GM21723 (cell line): Measurements from ENCODE around the gene MST1R.
"Not testable (repeated sequence)": the region's sequence is repeated elsewhere in the genome, so short reads cannot be mapped to it uniquely, and the experiment has no call there.

Source experiments
- ATAC-seq: cut with Tn5 transposase; IDR thresholded peaks from one replicate; pipeline ENCODE4 v1.9.1; 2021; ENCODE audit warnings: mild to moderate bottlenecking, moderate library complexity; ENCODE audit not compliant: unreplicated experiment

Gene MST1R

DNA sequence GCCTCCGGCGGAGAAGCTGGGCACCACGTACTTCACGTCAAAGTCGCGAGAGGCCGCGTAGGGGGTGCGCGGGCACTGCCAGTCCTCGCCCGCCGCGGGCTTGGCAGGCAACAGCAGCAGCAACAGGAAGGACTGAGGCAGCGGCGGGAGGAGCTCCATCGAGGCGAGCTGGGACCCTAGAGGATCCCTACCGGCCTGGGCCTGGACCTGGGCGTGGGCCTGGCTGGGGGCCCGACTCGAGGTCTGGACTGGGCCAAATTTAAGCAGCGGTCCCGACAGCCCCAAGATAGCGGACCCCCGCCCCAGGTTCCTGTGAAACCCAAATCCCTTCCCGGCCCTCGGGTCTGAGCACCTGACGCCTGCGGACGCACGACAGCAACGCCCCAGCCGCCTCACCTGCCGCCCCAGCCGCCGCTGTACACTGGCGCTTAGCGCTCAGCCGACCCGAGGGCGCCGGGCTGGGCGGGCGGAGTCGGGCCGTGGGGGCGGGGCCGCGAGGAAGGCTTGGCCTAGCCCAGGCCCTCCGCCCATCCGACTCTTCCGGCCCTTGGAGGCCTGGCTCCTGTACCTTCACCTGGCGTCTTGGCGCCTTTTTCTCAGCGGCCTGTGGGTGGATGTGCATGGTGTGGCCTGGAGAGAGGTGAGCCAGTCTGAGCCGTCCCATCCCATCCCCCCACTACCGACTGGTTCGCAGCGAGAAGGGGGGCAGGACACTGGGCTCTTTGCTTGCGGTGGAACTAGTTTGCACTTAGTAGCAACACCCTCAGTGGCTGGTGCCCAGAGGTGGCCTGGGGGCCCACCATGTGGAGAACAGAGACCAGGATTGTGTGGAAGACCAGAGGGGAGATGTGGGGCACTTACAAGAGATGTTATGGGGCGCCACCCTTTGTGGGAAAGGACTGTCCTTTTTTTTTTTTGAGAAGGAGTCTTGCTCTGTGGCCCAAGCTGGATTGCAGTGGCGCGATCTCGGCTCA lies at the start of gene MST1R:
TSS of gene MST1R (minus strand) at position 423 of the 974 bp plus-strand sequence. CDS start at position 159, 264 bp downstream.
- ATAC-seq, result peak; percentile 68

- no peak for ATAC-seq
Measured at GRCh38 chr3:49952924-49953323, 49.3 kb upstream of the MST1R start.

- no peak for ATAC-seq
Measured at GRCh38 chr3:49942651-49943050, 39.0 kb upstream of the MST1R start.

GRCh38 chr3:49940667-49941249 lies 37.1 kb upstream of the MST1R start:
- no peak for ATAC-seq

DNA sequence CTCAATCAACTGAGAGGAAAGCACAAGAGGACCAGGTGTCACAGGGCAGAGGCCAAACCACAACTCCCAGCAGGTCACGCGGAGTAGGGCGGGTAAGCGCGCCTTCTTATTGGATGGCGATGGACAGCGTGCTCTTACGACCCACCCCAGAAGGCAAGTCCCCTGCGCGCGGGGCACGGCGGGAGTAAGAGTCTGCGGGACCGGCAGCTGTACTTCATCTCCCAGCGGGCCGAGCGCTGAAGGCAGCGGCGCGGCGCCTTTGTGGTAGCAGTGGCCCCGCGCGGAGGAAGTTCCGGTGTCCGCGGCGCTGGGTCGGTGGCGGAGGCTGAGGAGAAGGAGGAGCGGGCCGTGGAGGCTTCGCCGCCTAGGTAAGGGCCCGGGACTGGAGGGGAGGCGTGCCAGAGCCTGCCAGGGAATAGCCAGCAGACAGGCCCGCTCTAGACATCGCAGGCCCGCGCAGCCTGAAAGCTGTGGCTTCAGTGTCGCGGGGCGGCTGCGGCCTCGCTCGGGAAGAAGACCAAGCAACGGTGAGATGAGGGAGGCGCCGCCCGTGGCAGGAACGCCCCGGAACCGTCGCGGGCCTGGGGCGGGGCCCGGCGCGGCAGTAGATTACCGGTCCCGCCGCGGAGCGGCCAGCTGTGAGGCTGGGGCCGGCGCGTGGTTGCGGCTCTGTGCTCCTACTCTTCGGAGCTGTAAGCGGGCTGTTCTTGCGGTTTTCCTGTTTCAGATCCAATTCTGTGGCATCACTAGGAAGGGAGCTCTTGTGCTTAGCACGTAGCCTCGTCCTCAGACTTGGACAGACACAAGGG lies 36.4 kb upstream of the MST1R start, which contains the start of gene RBM6:
TSS of gene RBM6 (plus strand) at position 293 of the 809 bp plus-strand sequence. CDS start 22,492 bp downstream, outside the sequence.
- ATAC-seq, result peak; percentile 94

DNA sequence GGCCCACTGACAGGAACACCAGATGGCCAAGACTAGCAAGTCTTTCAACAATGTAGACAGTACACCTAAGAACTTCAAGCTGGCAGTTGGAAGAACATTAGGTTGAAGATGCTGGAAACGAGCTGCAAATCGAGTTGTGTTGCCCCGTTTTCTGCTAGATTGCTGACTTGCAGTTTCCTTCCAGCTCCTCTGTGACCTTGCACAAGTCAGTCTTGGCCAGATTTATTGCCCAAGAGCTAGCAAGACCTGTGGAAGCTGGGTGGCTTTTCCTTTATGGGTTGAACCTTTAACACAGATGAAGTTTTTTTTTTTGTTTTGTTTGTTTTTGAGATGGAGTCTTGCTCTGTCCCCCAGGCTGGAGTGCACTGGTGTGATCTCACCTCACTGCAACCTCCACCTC lies 33.4 kb upstream of the MST1R start:
- no peak for ATAC-seq

GRCh38 chr3:49932281-49932680 lies 28.6 kb upstream of the MST1R start:
- not testable (repeated sequence) for ATAC-seq

GRCh38 chr3:49930922-49931321 lies 27.2 kb upstream of the MST1R start:
- ATAC-seq, result no peak

GRCh38 chr3:49930168-49930690 lies 26.6 kb upstream of the MST1R start:
- no peak for ATAC-seq

DNA sequence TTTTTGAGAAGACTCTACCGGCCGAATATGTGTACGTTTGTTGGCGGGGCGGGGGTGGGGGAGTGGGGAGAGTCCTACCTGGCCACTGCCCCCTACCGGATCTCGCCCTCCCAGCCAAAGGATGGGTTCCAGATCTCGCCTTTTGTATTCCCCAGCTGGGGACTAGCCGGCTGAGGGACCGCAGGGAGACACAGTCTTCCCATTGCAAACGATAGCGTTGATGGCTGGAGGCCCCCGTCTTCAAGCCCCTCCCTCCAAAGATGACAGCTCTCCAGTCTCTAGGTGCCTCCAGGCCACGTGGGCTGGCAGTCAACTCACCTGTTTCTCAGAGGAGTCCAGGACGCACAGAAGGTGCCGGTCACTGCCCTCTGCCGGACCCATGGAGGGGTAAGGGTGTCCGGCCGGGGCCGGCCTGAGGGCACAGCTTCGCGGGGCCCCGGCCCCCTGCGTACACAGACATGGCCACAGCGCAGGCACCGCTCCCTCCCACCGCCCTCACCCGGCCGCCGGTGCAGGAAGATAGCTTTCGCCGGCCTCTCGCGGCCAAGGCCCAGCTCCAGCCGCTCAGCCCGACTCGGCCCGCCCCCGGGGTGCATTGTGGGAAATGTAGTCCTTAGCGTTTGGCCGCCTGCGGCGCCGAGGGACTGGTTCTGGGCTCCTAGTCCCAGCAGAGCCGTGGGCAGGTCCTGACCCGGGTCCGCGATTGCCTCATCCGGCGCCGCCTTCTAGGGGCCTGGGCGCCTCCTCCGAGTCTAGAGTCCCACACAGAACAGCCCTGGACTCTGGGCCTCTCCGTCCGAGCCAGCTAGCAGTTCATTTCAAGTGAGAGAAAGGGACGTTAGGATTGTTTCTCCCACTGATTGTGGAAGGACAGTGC lies 25.9 kb upstream of the MST1R start, which contains the start of gene MON1A:
TSS of gene MON1A (minus strand) at position 521 of the 877 bp plus-strand sequence. CDS start 16,465 bp downstream, outside the sequence.
- ATAC-seq, result peak; percentile 87

- ATAC-seq, result no peak
Measured at GRCh38 chr3:49928481-49929017, 24.9 kb upstream of the MST1R start.

- no peak for ATAC-seq
Measured at GRCh38 chr3:49927798-49928197, 24.1 kb upstream of the MST1R start.

GRCh38 chr3:49926117-49926728 lies 22.6 kb upstream of the MST1R start:
- ATAC-seq, result no peak

- ATAC-seq, result no peak
Measured at GRCh38 chr3:49925485-49925884, 21.8 kb upstream of the MST1R start.

DNA sequence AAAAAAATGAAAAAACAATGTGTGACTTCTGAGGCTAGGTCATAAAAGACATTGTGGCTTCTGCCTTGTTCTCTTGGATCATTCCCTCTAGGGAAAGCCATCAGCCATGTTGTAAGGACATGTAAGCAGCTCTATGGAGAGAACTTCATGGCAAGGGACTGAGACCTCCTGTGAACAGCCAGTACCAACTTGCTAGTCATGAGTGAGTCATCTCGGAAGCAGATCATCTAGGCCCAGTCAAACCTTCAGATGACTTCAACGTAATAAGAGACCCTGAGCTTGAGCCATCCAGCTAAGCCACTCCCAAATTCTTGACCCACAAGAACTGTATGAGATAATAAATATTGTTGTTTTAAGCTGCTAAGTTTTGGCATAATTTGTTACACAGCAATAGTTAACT lies 21.0 kb upstream of the MST1R start:
- no peak for ATAC-seq

DNA sequence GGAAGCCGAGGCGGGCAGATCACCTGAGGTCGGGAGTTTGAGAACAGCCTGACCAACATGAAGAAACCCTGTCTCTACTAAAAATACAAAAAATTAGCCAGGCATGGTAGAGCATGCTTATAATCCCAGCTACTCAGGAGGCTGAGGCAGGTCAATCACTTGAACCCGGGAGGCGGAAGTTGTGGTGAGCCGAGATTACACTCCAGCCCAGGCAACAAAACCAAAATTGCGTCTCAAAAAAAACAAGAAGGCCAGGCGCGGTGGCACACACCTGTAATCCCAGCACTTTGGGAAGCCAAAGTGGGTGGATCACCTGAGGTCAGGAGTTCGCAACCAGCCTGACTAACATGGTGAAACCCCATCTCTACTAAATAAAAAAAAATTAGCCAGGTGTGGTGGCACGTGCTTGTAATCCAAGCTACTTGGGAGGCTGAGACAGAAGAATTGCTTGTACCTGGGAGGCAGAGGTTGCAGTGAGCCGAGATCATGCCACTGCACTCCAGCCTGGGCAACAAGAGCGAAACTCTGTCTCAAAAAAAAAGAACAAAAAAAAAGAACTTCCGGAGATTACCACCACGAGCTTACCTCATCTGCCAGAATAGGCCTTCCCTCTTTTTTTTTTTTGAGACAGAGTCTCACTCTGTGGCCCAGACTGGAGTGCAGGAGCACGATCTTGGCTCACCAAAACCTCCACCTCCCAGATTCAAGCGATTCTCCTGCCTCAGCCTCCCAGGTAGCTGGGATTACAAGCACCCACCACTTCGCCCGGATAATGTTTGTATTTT lies 14.3 kb upstream of the MST1R start:
- ATAC-seq, result not testable (repeated sequence)

- ATAC-seq, result no peak
Measured at GRCh38 chr3:49916686-49917085, 13.0 kb upstream of the MST1R start.

DNA sequence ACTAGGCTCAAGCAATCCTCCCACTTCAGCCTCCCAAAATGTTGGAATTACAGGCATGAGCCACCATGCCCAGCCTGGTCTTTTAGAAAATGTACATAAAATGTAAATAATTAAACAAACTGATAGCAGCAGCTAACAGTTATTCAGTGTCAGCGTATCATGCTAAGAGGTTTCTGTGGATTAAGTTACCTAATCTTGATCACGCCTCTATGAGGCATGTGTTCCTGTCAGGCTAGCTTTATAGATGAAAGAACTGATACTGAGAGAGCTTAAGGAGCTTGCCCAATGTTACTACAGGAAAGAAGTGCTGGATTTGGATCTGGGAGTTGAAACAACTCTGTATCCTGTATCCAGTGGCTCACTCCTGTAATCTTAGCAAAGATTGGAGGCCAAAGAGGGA lies 11.2 kb upstream of the MST1R start:
- ATAC-seq, result no peak
